C4-2B (cell line): ENCODE data around the gene DOCK9.

Source experiments
- ZFX ChIP-seq: fragments of 450-650 bp; IDR thresholded peaks from 2 replicates; pipeline ENCODE4 v1.6.1; 2017
- TF ChIP-seq, protein P1 (sequence below): fragments of 450-650 bp; conservative IDR thresholded peaks from 2 replicates; pipeline ENCODE4 v1.5.1; 2017; ENCODE audit warnings: mild to moderate bottlenecking

DNA sequence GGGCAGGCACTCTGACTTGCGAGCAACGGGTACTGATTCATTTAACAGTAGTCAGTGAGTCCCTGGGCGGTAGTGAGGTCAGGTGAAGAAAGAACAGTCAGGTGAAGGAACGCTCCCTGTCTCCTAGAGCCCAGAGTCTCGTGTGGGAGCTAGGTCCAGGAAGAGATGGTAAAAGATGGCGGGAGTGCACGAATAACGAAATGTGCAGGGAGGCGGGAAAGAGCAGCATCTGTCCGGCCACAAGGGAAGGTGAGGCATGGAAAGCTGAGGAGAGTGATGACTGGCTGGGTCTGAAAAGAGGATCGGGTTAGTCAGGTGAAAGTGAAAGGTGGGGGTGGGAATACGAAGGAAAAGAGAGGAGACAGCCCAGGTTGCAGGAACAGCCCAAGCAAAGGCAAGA is 161.5 kb downstream of the DOCK9 start:
- TF ChIP-seq, protein P1, sequence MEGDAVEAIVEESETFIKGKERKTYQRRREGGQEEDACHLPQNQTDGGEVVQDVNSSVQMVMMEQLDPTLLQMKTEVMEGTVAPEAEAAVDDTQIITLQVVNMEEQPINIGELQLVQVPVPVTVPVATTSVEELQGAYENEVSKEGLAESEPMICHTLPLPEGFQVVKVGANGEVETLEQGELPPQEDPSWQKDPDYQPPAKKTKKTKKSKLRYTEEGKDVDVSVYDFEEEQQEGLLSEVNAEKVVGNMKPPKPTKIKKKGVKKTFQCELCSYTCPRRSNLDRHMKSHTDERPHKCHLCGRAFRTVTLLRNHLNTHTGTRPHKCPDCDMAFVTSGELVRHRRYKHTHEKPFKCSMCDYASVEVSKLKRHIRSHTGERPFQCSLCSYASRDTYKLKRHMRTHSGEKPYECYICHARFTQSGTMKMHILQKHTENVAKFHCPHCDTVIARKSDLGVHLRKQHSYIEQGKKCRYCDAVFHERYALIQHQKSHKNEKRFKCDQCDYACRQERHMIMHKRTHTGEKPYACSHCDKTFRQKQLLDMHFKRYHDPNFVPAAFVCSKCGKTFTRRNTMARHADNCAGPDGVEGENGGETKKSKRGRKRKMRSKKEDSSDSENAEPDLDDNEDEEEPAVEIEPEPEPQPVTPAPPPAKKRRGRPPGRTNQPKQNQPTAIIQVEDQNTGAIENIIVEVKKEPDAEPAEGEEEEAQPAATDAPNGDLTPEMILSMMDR = no peak
- TF ChIP-seq ZFX = no peak
